GM06990 (cell line): ENCODE data around the gene JAML.

Experiments
- DNase-seq: peaks from one replicate; pipeline ENCODE4 v3.0.0-alpha.2; 2011; ENCODE audit not compliant: insufficient read length; ENCODE audit errors: extremely low read depth
- H3K27me3 ChIP-seq: replicated peaks from 2 replicates; pipeline ENCODE4 v1.6.0; 2011; ENCODE audit warnings: low read length; ENCODE audit not compliant: control insufficient read depth, insufficient read depth
- H3K36me3 ChIP-seq: 2 replicates; pipeline ENCODE4 v1.5.1; 2011; ENCODE audit warnings: low read length; ENCODE audit not compliant: control insufficient read depth, insufficient read depth
- H3K4me3 ChIP-seq: replicated peaks from 2 replicates; pipeline ENCODE4 v1.5.1; 2011; ENCODE audit warnings: low read depth, mild to moderate bottlenecking, control low read depth, low read length
- TF ChIP-seq, protein P1 (sequence below): IDR thresholded peaks from 2 replicates; pipeline ENCODE4 v1.5.1; 2011; ENCODE audit warnings: low read length, control low read depth, mild to moderate bottlenecking, inconsistent platforms; ENCODE audit not compliant: insufficient read depth, poor library complexity, severe bottlenecking

The JAML gene

DNA sequence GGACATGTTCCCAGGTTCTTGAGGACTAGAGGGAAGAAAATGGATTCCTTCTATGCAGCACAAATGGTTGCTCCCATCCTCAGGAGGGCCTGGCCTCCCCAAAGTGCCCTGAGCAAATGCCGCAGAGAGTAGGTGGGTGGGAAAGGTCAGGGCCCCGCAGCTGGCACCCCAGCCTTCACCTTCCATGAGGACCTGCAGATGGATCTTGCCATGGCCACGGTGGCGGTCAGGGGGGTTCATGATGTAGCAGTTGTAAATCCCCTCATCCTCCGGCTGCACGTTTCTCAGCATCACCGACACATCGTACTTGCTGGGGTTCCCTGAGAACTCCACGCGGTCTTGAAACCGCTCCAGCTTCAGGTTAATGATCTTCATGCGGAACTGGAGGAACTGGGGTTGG, 56.9 kb downstream of the JAML start:
- TF ChIP-seq, protein P1, sequence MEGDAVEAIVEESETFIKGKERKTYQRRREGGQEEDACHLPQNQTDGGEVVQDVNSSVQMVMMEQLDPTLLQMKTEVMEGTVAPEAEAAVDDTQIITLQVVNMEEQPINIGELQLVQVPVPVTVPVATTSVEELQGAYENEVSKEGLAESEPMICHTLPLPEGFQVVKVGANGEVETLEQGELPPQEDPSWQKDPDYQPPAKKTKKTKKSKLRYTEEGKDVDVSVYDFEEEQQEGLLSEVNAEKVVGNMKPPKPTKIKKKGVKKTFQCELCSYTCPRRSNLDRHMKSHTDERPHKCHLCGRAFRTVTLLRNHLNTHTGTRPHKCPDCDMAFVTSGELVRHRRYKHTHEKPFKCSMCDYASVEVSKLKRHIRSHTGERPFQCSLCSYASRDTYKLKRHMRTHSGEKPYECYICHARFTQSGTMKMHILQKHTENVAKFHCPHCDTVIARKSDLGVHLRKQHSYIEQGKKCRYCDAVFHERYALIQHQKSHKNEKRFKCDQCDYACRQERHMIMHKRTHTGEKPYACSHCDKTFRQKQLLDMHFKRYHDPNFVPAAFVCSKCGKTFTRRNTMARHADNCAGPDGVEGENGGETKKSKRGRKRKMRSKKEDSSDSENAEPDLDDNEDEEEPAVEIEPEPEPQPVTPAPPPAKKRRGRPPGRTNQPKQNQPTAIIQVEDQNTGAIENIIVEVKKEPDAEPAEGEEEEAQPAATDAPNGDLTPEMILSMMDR: no peak
- no peaks in the 10 kb centered on the region for H3K36me3 ChIP-seq
- no peak overlapping the region for H3K4me3 ChIP-seq
- DNase-seq: no peak
- H3K27me3 ChIP-seq: peaks cover 4% of the 10 kb centered on the region

- no peak for DNase-seq
- TF ChIP-seq, protein P1: no peak
- Histone ChIP-seq H3K36me3 (no peaks in the 10 kb centered on the region), H3K4me3 (no peak overlapping the region), H3K27me3 (peaks cover 4% of the 10 kb centered on the region)
Observed at GRCh38 chr11:118167253-118167652, 57.6 kb downstream of the JAML start.

DNA sequence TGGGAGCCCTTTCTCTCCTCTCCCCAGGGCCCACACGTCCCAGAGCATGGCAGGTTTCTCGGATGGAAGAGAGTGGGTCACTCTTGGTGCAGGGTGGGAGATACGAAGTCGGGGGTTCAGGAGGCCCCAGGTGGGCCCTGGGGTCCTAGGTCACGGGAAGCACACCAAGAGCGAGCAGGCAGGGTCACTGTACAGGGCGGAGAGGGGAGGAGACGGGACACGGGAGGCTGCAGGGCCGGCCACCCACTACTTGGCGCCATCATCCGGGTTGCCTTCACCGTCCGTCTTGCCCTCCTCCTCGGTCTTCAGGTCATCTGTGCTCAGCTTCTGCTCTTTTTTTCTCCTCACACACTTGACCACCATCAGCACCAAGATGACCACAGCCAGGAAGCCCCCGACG, 58.2 kb downstream of the JAML start:
- DNase-seq: no peak
- no peak overlapping the region for H3K4me3 ChIP-seq
- no peaks in the 10 kb centered on the region for H3K36me3 ChIP-seq
- TF ChIP-seq, protein P1: no peak
- peaks cover 4% of the 10 kb centered on the region for H3K27me3 ChIP-seq

GRCh38 chr11:118164885-118165284, 59.9 kb downstream of the JAML start:
- H3K36me3 ChIP-seq: no peaks in the 10 kb centered on the region
- TF ChIP-seq, protein P1: no peak
- H3K27me3 ChIP-seq: peaks cover 7% of the 10 kb centered on the region
- DNase-seq: no peak
- H3K4me3 ChIP-seq: no peak overlapping the region

DNA sequence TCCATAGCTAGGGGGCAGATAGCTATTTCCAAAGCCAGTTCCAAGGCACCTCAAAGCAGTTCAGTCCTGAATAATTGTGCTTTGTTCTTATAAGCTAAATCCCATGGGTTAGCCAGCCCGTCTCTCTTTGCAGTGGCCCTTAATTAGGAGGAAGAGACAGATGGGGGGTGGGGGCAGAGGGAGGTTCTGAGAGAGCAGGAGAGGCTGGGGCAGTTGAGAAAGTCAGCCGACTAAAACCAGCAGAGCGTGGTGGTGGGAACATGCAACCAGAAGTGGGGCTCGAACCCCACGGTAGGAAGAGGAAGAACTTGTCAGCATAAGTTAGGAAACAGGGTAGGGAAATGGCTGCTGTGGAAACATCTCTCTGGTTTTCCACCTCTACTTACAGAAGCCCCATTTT, 61.3 kb downstream of the JAML start:
- TF ChIP-seq, protein P1: no peak
- Histone ChIP-seq H3K27me3 (peaks cover 5% of the 10 kb centered on the region), H3K36me3 (no peaks in the 10 kb centered on the region), H3K4me3 (no peak overlapping the region)
- DNase-seq: no peak

DNA sequence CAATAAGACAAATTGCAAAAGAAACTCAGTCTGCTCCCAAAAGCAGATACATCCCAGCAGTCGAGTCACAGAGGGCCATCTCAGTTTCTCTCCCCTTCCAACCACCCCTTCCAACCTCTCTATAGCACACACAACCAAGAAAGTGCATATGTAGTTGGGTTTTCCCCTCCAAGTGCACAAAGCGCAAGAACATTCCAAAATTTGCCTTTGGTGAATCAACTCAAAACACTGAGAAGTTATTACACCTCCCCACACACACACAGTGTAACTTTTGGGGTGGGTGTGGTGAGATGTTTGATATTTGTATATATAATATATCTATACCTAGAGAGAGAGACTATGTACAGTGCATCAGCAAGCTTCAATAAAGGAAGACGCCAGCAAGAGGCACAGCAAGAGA, 62.0 kb downstream of the JAML start:
- Histone ChIP-seq H3K4me3 (no peak overlapping the region), H3K27me3 (peaks cover 5% of the 10 kb centered on the region)
- TF ChIP-seq, protein P1: no peak

More for the DNA sequence above, 62.0 kb downstream of the JAML start:
- H3K36me3 ChIP-seq: no peaks in the 10 kb centered on the region
- DNase-seq: no peak
